AG09309 (cell line): ENCODE measurements around the gene RAB3C.

Source experiments
- DNase-seq: peaks from one replicate; pipeline ENCODE4 v3.0.0-alpha.2; 2010; ENCODE audit warnings: low read depth
- H3K4me3 ChIP-seq: 2 replicates; pipeline ENCODE4 v1.5.1; 2011; ENCODE audit warnings: mild to moderate bottlenecking, low read depth, low read length, moderate library complexity; ENCODE audit not compliant: control insufficient read depth
- TF ChIP-seq, protein P1 (sequence below): IDR thresholded peaks from 2 replicates; pipeline ENCODE4 v1.5.1; 2011; ENCODE audit warnings: mild to moderate bottlenecking, low read depth, low read length, inconsistent platforms; ENCODE audit not compliant: insufficient read depth, control insufficient read depth; ENCODE audit errors: missing control alignments

The RAB3C gene

DNA sequence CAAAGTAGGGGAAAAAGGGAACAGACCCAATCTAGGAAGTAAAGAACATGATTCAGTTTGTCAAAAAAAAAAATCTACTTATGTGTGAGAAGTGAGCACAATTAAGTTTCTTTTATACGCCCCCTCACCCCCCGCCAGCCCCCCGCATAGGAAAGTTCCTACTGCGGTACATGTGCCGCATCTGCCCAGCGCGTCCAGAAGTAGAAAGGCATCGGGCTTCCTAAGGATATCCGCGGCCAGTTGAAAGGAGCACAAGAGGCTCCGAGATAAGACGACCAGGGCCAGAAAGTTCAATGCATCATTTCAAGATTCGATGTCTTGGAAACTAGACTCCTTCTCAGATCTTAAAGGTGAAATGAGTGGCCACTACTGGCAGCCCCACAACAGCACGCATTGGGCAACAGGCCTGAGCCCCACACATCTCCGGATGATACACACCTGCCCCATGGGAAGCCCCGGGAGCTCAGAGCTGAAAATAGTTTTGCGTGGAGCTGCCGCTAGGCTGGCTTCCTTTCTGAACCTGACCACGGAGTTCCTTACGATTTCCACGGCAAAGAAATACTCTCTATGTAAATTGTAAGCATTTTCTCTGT, 203.9 kb downstream of the RAB3C start:
- no peak for DNase-seq
- TF ChIP-seq, protein P1, sequence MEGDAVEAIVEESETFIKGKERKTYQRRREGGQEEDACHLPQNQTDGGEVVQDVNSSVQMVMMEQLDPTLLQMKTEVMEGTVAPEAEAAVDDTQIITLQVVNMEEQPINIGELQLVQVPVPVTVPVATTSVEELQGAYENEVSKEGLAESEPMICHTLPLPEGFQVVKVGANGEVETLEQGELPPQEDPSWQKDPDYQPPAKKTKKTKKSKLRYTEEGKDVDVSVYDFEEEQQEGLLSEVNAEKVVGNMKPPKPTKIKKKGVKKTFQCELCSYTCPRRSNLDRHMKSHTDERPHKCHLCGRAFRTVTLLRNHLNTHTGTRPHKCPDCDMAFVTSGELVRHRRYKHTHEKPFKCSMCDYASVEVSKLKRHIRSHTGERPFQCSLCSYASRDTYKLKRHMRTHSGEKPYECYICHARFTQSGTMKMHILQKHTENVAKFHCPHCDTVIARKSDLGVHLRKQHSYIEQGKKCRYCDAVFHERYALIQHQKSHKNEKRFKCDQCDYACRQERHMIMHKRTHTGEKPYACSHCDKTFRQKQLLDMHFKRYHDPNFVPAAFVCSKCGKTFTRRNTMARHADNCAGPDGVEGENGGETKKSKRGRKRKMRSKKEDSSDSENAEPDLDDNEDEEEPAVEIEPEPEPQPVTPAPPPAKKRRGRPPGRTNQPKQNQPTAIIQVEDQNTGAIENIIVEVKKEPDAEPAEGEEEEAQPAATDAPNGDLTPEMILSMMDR, result no peak
- H3K4me3 ChIP-seq, result no peak overlapping the region

DNA sequence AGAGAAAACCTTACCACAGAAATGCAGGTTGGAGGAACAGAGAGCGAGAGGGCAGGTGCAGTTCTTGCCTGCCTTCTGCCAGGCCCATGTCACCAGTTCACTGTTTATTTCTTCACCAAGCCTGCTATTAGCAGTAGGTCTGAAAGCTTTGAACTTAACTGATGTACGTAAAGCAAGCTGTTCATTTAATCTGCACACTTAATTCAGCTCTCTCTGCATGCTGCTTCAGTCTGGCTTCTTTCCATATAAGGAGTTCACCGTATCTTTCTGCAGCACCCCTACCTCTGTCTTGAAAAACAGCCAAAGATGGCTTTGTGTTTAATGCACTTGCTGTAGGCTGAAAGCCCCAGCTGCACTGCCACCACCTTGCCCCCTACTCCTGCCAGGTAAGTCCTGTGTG, 205.1 kb downstream of the RAB3C start:
- H3K4me3 ChIP-seq, result no peak overlapping the region
- TF ChIP-seq, protein P1, result no peak
- no peak for DNase-seq

DNA sequence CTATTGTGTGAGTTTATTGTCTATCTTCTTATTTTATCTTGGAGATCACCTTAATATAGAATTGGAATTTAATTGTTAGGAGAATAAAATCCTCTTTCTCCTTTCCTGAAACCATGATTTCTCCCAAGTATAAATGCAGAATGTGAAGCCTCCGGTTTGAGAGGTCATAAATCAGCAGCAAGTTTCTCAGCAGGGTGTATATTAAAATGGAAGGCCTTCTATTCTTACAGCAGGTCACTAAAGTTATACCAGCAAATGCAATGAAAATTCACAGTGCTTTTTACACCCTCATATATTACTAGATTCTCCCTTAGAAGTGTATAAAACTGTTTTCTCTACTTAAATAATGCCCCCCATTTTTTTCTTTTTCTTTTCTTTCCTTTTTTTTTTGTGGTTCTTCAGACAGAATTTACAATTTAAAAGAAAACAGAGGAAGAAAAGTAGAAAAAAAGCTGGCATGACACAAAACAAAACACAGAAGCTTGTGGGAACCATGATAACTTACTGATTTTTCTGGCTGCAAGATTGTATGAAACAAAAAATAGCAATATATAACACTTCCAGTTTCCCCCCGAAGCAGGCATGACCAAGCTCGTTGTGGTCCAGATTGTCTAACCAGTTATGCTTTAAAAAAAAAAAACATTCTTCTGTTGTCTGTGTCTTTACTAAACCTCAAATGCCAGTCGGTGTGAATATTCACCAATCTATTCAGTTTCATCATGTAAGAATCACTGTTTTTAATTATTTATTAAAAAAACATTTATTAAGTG, 211.2 kb downstream of the RAB3C start:
- H3K4me3 ChIP-seq, result no peak overlapping the region
- TF ChIP-seq, protein P1, result no peak
- no peak for DNase-seq

DNA sequence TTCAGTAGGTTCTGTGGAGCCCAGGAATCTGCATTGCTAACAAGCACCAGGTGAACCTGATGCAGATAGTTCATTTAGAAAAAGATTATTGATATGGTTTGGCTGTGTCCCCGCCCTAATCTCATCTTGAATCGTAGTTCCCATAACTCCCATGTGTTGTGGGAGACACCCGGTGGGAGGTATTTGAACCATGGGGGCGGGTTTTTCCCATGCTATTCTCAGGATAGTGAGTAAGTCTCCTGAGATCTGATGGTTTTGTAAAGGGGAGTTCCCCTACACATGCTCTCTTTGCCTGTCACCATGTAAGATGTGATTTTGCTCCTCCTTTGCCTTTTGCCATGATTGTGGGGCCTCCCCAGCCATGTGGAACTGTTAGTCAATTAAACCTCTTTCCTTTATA, 212.0 kb downstream of the RAB3C start:
- no peak for DNase-seq
- no peak overlapping the region for H3K4me3 ChIP-seq
- TF ChIP-seq, protein P1, result no peak

- no peak for DNase-seq
- no peak overlapping the region for H3K4me3 ChIP-seq
- TF ChIP-seq, protein P1, result no peak
These were observed 212.5 kb downstream of the RAB3C start for GRCh38 chr5:58795327-58795726.

DNA sequence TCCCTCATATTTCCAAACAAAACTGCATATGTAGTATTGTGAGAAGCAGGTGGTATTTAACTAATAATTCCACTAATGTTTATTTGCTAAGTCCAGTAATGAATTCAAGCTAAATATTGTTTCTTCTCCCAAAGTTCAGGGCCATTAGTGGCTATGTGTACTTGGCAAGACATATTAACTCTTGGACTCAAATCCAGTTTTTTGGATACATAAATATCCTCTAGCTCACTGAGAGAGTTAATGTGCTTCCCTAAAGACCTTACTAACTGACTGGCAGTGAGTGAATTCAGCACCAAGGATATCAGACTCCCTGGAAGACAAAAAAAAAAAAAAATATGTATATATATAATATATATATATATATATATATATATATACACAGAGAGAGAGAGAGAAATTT, 214.1 kb downstream of the RAB3C start:
- TF ChIP-seq, protein P1, result no peak
- no peak overlapping the region for H3K4me3 ChIP-seq
- no peak for DNase-seq
